NCI-H187 treated with DMSO at 0.1 percent for 48 hours (cell line): ENCODE data around the gene IFNG.

ENCODE experiments used
- DNase-seq: peaks from one replicate; lab custom pipeline; 2025; lab: John Stamatoyannopoulos, UW

The IFNG gene

GRCh38 chr12:68166317-68166831 lies 6.8 kb upstream of the IFNG start:
- DNase-seq = no peak

GRCh38 chr12:68163560-68164081 lies 4.1 kb upstream of the IFNG start:
- DNase-seq = no peak

- no peak for DNase-seq
Measured at GRCh38 chr12:68162374-68162773, 2.8 kb upstream of the IFNG start.

DNA sequence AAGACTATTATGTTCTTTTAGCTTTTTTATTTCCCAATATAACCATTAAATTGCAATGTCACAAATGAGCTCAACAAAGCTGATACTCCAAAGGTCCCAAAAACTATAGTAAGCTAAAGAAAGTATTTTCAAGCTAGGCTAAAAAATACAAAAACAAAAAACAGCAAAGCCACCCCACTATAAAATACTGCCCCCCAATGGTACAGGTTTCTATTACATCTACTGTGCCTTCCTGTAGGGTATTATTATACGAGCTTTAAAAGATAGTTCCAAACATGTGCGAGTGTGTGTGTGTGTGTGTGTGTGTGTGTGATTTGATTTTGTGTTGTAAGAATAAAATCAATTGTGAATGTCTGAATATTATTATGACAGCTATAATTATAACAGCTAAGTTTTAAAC lies 1.1 kb downstream of the IFNG start:
- DNase-seq = no peak

GRCh38 chr12:68157380-68157779 lies 2.2 kb downstream of the IFNG start:
- no peak for DNase-seq

DNA sequence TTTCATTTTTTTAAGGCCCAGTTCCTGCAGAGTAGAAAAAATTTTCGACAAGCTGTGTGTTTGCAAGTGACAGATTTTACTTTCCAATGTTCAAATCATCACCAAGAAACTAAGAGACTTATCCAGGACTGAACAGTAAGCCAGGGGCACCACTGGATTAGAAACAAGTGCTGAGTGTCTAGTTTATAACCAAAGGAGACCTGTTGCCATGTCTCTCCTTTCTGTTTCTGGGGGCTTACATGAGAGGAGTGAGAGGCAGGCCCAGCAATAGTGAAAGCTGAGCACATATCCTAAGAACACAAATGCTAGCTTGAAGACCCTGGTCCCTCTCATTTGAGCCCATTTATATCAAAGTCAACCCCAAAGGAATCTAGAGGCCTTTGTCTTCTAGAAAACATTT lies 2.9 kb downstream of the IFNG start:
- no peak for DNase-seq

GRCh38 chr12:68154779-68155178 lies 4.8 kb downstream of the IFNG start:
- peak; percentile 62 for DNase-seq

GRCh38 chr12:68148261-68148951 lies 11.1 kb downstream of the IFNG start:
- DNase-seq = no peak

DNA sequence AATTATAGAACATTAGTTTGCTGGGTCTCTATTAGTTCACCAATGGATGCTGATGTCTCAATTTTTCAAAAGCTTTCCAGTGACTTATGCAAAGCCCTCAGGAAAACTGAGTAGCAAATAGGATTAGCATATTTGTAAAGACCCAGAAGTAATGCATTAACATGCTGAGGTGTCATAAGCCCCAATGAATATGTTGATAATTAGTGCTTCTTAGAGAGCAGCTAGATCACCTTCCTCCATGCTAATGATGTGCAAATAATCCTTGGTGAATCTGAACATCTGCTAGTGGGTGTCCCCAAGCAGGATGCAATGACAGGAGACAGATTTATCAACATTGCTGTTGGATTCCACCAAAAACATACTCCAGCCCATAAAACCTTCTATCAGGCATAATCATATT lies 19.0 kb downstream of the IFNG start:
- DNase-seq = no peak

DNA sequence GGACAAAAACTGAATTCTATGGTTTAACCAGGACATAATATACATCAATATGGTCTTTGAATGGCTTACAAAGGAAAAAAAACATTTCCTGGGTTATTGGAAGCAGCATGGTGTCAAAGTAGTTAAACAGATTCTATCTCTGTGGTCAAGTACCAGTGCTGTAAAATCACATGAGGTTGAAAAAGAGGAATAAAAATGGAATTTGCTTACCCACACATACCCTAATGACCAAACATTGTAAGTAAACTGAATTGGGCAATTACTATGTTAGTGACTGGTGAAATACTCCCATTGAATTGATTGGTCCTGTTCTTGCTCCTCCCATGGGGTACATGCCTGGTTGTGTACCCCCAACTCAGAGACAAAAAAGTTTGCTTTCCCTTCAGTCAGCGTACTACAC lies 19.6 kb downstream of the IFNG start:
- no peak for DNase-seq

DNA sequence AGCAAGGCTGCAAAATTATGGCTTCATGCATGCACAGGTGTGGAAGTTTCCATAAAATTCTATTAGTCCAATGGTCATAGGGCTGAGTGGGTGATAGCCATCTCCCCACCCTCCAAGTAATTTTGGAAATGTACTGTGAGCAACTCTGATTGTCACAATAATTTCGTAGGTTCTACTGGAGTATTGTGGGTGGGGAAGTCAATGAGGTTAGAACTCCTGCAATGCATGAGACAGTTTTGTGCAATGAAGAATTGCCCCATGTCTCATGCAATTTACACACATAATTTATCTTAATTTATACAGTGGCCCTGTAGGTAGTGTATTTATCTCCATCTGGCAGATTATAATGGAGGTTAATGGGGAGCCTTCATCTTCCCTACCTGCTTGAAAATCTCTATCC lies 20.5 kb downstream of the IFNG start:
- DNase-seq = no peak

DNA sequence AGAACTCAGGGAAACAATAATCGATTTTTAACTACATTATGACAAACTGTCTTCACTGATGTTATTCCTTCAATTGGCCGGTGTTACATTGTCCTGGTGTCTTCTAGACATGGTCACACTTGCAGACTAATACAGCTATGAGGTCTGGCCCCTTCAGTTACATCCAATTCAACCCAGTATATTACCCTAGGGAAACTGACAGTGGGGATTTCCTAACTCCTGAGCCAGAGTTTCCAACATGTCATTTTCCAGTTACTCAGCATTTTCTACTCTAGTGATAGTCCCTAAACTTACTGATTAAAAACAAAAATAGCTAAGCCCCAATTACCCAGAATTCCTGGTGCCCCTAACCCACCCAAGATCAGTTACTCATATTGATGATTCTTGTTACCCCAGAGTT lies 21.1 kb downstream of the IFNG start:
- DNase-seq = no peak

DNA sequence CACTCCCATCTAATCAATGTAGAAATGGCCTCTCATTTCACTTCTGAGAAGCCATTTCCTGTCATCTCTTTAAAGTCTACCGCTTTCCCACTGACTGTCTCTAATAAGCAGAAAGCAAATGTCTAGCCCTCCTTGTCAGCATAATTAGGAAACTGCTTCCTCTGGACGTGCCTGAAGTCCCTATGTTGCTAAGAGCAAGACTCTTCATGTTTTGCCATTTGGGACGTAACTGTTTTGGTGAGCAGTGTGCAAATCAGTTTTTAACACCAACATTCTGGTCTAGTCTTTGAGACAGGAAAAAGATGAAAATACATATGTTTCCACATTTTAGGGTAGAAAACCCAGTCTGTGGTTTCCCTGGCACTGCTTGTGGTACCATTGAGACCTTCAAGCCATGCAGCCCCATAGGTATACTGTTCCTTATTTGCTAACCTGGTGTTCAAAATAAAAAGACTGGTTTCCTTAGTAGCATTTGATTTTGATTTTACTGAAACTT lies 22.2 kb downstream of the IFNG start:
- DNase-seq = no peak

- DNase-seq = no peak
Measured at GRCh38 chr12:68135520-68135919, 24.0 kb downstream of the IFNG start.

GRCh38 chr12:68131867-68132414 lies 27.6 kb downstream of the IFNG start:
- DNase-seq = no peak

DNA sequence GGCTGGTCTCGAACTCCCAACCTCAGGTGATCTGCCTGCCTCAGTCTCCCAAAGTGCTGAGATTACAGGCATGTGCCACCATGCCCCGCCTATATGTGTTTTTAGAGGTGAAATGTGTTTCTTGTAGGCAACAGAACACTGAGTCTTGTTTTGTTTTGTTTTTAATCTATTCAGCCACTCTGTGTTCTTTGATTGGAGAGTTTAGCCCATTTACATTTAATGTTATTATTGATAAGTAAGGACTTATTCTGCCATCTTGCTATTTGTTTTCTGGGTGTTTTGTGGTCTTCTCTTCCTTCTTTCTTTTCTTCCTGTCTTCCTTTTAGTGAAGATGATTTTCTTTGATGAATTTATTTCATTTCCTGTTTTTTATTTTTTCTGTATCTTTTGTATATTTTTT lies 29.6 kb downstream of the IFNG start:
- no peak for DNase-seq

- DNase-seq = no peak
Measured at GRCh38 chr12:68122236-68122920, 37.2 kb downstream of the IFNG start.

- no peak for DNase-seq
Measured at GRCh38 chr12:68121143-68121542, 38.4 kb downstream of the IFNG start.

- DNase-seq = no peak
Measured at GRCh38 chr12:68119724-68120211, 39.8 kb downstream of the IFNG start.

- no peak for DNase-seq
Measured at GRCh38 chr12:68119250-68119649, 40.3 kb downstream of the IFNG start.

DNA sequence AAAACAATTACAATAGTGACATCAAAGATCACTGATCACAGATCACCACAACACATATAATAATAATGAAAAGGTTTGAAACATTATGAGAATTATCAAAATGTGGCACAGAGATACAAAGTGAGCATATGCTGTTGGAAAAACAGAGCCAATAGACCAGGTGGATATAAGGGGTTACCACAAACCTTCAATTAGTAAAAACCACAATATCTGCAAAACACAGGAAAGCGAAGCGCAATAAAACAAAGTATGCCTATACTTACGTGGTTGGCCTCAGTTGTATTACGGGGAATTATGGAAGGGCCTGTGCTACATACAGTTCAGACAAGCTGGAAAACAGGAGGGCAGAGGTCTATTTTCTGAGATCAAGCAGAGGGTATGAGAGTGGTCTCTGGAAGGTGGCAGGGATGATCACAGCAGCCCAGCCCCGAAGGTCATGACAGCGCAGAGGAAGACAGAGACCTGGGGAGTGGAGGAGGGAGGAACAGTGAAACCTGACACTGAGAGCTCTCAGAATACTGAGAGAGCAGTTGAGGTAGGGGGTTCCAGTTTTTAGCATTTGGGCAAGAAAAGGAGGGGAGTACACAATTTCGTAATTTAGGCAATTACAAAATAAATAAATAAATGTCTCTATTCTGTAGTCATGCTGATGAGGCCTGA lies 41.3 kb downstream of the IFNG start:
- DNase-seq = no peak

GRCh38 chr12:68117661-68118060 lies 41.9 kb downstream of the IFNG start:
- no peak for DNase-seq
